HEK293 (cell line): ENCODE results near the gene DDAH1.

ENCODE experiments used
- CTCF ChIA-PET: fragments of 350-600 bp; formaldehyde crosslinking; extraction: SDS; loops from one replicate; lab custom pipeline; 2021; ENCODE audit warnings: antibody characterized with exemption; lab: Yijun Ruan, JAX
- POLR2A ChIA-PET: fragments of 300-600 bp; formaldehyde crosslinking; extraction: SDS; loops from one replicate; lab custom pipeline; 2020; ENCODE audit warnings: antibody characterized with exemption, inconsistent platforms; lab: Yijun Ruan, JAX
- H3K27ac ChIP-seq: fragments of 200-500 bp; sonication (Bioruptor generic); 2 replicates; pipeline ENCODE4 v1.5.1; 2014; ENCODE audit warnings: low read depth, low read length, control low read depth, inconsistent platforms; ENCODE audit errors: extremely low read depth
- H3K36me3 ChIP-seq, 2 experiments: fragments of 200-500 bp in 1 of 2; sonication (Bioruptor generic) in 1 of 2; 1 replicate in 1 of 2; 2 replicates in 1 of 2; pipeline ENCODE4 v1.5.1; 2014 to 2017; ENCODE audit warnings: inconsistent platforms in 2 of 2, low read length in 2 of 2; ENCODE audit not compliant: control insufficient read depth in 2 of 2, insufficient read depth in 1 of 2
- H3K4me1 ChIP-seq: fragments of 200-500 bp; sonication (Bioruptor generic); 2 replicates; pipeline ENCODE4 v1.5.1; 2014; ENCODE audit warnings: mild to moderate bottlenecking, low read length, inconsistent platforms; ENCODE audit not compliant: control insufficient read depth, insufficient read depth
- H3K4me3 ChIP-seq: 2 replicates; pipeline ENCODE4 v1.5.1; 2011; ENCODE audit warnings: low read depth, mild to moderate bottlenecking, control low read depth, low read length, moderate library complexity
- H3K9me3 ChIP-seq: fragments of 200-500 bp; sonication (Bioruptor generic); 2 replicates; pipeline ENCODE4 v1.5.1; 2014; ENCODE audit warnings: low read depth, low read length, inconsistent platforms; ENCODE audit not compliant: control insufficient read depth, insufficient read depth
- GLIS1 ChIP-seq: fragments of 450-650 bp; formaldehyde crosslinking; IDR thresholded peaks from 2 replicates; pipeline ENCODE4 v1.5.1; 2016; ENCODE audit warnings: missing biosample characterization, missing genetic modification characterization
- GLIS2 ChIP-seq: fragments of 450-650 bp; formaldehyde crosslinking; IDR thresholded peaks from 2 replicates; pipeline ENCODE4 v1.5.1; 2016; ENCODE audit warnings: missing biosample characterization, missing genetic modification characterization
- HOXD13 ChIP-seq: sonication (generic); formaldehyde crosslinking; IDR thresholded peaks from 2 replicates; pipeline ENCODE4 v1.8.0; 2022; ENCODE audit warnings: missing genetic modification reagents, borderline replicate concordance
- KLF7 ChIP-seq: fragments of 450-650 bp; formaldehyde crosslinking; IDR thresholded peaks from 2 replicates; pipeline ENCODE4 v1.5.1; 2016; ENCODE audit warnings: missing biosample characterization, missing genetic modification characterization, borderline replicate concordance
- MYNN ChIP-seq: fragments of 450-650 bp; formaldehyde crosslinking; IDR thresholded peaks from 2 replicates; pipeline ENCODE4 v1.5.1; 2016; ENCODE audit warnings: missing biosample characterization, missing genetic modification characterization, borderline replicate concordance
- MZF1 ChIP-seq: fragments of 450-650 bp; formaldehyde crosslinking; IDR thresholded peaks from 2 replicates; pipeline ENCODE4 v1.5.1; 2017; ENCODE audit warnings: missing biosample characterization, missing genetic modification characterization, borderline replicate concordance
- YY2 ChIP-seq: fragments of 450-650 bp; formaldehyde crosslinking; IDR thresholded peaks from 2 replicates; pipeline ENCODE4 v1.5.1; 2016; ENCODE audit warnings: missing biosample characterization, missing genetic modification characterization
- ZNF10 ChIP-seq: fragments of 450-650 bp; formaldehyde crosslinking; IDR thresholded peaks from 2 replicates; pipeline ENCODE4 v1.5.1; 2017; ENCODE audit warnings: missing biosample characterization, missing genetic modification characterization
- ZNF184 ChIP-seq: fragments of 450-650 bp; IDR thresholded peaks from 2 replicates; pipeline ENCODE4 v1.5.1; 2018; ENCODE audit warnings: missing biosample characterization, mild to moderate bottlenecking, missing genetic modification characterization
- ZNF211 ChIP-seq: fragments of 450-650 bp; formaldehyde crosslinking; IDR thresholded peaks from 2 replicates; pipeline ENCODE4 v1.5.1; 2016; ENCODE audit warnings: low read depth, missing biosample characterization, missing genetic modification characterization
- ZNF341 ChIP-seq: fragments of 450-650 bp; formaldehyde crosslinking; IDR thresholded peaks from 2 replicates; pipeline ENCODE4; 2016; ENCODE audit warnings: low read depth, missing biosample characterization, missing genetic modification characterization
- ZNF350 ChIP-seq: fragments of 450-650 bp; formaldehyde crosslinking; IDR thresholded peaks from 2 replicates; pipeline ENCODE4 v1.5.0; 2017; ENCODE audit warnings: missing biosample characterization, mild to moderate bottlenecking, missing genetic modification characterization
- ZNF433 ChIP-seq: fragments of 450-650 bp; formaldehyde crosslinking; IDR thresholded peaks from 2 replicates; pipeline ENCODE4 v1.5.1; 2016; ENCODE audit warnings: missing biosample characterization, missing genetic modification characterization, low read depth
- ZNF549 ChIP-seq: fragments of 450-650 bp; IDR thresholded peaks from 2 replicates; pipeline ENCODE4 v1.5.1; 2018; ENCODE audit warnings: missing biosample characterization, missing genetic modification characterization, mild to moderate bottlenecking, inconsistent platforms, moderate library complexity
- ZNF561 ChIP-seq: fragments of 450-650 bp; IDR thresholded peaks from 2 replicates; pipeline ENCODE4 v1.5.1; 2018; ENCODE audit warnings: missing biosample characterization, missing genetic modification characterization, borderline replicate concordance
- ZNF585B ChIP-seq: fragments of 450-650 bp; formaldehyde crosslinking; IDR thresholded peaks from 2 replicates; pipeline ENCODE4 v1.5.1; 2016; ENCODE audit warnings: missing biosample characterization, missing genetic modification characterization
- ZNF654 ChIP-seq: fragments of 450-650 bp; formaldehyde crosslinking; IDR thresholded peaks from 2 replicates; pipeline ENCODE4 v1.5.1; 2016; ENCODE audit warnings: low read depth, missing biosample characterization, missing genetic modification characterization
- ZNF677 ChIP-seq: fragments of 450-650 bp; IDR thresholded peaks from 2 replicates; pipeline ENCODE4 v1.5.0; 2018; ENCODE audit warnings: missing biosample characterization, mild to moderate bottlenecking, missing genetic modification characterization, moderate library complexity
- ZNF707 ChIP-seq: fragments of 450-650 bp; formaldehyde crosslinking; IDR thresholded peaks from 2 replicates; pipeline ENCODE4 v1.5.1; 2016; ENCODE audit warnings: missing biosample characterization, missing genetic modification characterization
- ZNF830 ChIP-seq: fragments of 450-650 bp; IDR thresholded peaks from 2 replicates; pipeline ENCODE4 v1.5.0; 2018; ENCODE audit warnings: missing biosample characterization, missing genetic modification characterization, low read depth, mild to moderate bottlenecking, moderate library complexity
- TF ChIP-seq, protein P1 (sequence below): fragments of 450-650 bp; formaldehyde crosslinking; IDR thresholded peaks from 2 replicates; pipeline ENCODE4 v1.5.1; 2016; ENCODE audit warnings: missing biosample characterization, missing genetic modification characterization
- TF ChIP-seq, protein P2 (sequence below): fragments of 450-650 bp; formaldehyde crosslinking; IDR thresholded peaks from 2 replicates; pipeline ENCODE4 v1.5.1; 2016; ENCODE audit warnings: missing biosample characterization, missing genetic modification characterization
- TF ChIP-seq, protein P3 (sequence below): fragments of 450-650 bp; formaldehyde crosslinking; IDR thresholded peaks from 2 replicates; pipeline ENCODE4 v1.5.1; 2016; ENCODE audit warnings: missing biosample characterization, missing genetic modification characterization, borderline replicate concordance
- TF ChIP-seq, protein P4 (sequence below): fragments of 450-650 bp; formaldehyde crosslinking; IDR thresholded peaks from 2 replicates; pipeline ENCODE4 v1.5.1; 2017; ENCODE audit warnings: missing biosample characterization, missing genetic modification characterization
- TF ChIP-seq, protein P5 (sequence below): fragments of 450-650 bp; formaldehyde crosslinking; IDR thresholded peaks from 2 replicates; pipeline ENCODE4 v1.5.1; 2016; ENCODE audit warnings: missing biosample characterization, missing genetic modification characterization

Gene DDAH1

DNA sequence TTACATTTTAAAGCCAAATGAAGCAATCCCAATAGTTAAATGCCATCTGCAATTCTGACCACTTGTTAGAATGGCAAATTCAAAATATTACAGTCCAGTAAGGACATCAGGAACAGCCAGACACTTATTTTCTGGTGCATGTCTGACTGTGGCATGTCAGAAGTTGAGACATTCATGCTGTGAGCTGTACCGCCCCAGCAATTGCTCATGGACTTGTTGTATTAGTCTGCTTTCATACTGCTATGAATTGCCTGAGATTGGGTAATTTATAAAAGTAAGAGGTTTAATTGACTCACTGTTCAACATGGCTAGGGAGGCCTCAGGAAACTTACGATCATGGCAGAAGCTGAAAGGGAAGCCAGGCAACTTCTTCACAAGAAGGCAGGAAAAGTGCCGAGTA lies 19.1 kb downstream of the DDAH1 start (continued):
- no peak for TF ChIP-seq ZNF830 (tag by site-specific recombination)
- TF ChIP-seq MZF1: no peak
- TF ChIP-seq ZNF677 (tag by site-specific recombination): no peak
- TF ChIP-seq MYNN: no peak
- no peak for TF ChIP-seq GLIS1 (tag by site-specific recombination)
- TF ChIP-seq ZNF184 (tag by site-specific recombination): no peak

DNA sequence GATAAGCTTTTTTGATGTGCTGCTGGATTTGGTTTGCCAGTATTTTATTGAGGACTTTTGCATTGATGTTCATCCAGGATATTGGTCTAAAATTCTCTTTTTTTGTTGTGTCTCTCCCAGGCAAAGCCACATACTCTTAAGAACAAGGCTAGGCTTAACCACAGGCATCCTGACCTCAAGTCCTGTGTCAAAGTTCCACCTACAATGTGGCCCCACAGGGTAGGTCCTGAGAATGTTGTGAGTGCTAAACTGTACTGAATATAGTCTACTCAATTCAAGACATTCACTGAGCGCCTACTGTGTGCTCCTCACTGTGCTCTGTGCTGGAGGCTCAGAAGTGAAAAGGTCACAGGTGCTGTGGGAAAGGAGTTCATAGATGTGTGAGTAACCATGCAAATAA lies 20.6 kb downstream of the DDAH1 start:
- TF ChIP-seq ZNF707 (tag by site-specific recombination) (no peak), ZNF341 (tag by site-specific recombination) (no peak), ZNF350 (tag by site-specific recombination) (no peak), ZNF433 (tag by site-specific recombination) (no peak), GLIS2 (tag by site-specific recombination) (no peak), HOXD13 (CRISPR knock-in tag) (no peak), KLF7 (tag by site-specific recombination) (no peak), ZNF585B (tag by site-specific recombination) (no peak), ZNF561 (tag by site-specific recombination) (no peak), ZNF211 (tag by site-specific recombination) (no peak), YY2 (tag by site-specific recombination) (no peak), ZNF10 (tag by site-specific recombination) (no peak), ZNF549 (tag by site-specific recombination) (no peak), ZNF654 (no peak)
- TF ChIP-seq, protein P1, sequence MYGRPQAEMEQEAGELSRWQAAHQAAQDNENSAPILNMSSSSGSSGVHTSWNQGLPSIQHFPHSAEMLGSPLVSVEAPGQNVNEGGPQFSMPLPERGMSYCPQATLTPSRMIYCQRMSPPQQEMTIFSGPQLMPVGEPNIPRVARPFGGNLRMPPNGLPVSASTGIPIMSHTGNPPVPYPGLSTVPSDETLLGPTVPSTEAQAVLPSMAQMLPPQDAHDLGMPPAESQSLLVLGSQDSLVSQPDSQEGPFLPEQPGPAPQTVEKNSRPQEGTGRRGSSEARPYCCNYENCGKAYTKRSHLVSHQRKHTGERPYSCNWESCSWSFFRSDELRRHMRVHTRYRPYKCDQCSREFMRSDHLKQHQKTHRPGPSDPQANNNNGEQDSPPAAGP (tag by site-specific recombination): no peak
- TF ChIP-seq, protein P2, sequence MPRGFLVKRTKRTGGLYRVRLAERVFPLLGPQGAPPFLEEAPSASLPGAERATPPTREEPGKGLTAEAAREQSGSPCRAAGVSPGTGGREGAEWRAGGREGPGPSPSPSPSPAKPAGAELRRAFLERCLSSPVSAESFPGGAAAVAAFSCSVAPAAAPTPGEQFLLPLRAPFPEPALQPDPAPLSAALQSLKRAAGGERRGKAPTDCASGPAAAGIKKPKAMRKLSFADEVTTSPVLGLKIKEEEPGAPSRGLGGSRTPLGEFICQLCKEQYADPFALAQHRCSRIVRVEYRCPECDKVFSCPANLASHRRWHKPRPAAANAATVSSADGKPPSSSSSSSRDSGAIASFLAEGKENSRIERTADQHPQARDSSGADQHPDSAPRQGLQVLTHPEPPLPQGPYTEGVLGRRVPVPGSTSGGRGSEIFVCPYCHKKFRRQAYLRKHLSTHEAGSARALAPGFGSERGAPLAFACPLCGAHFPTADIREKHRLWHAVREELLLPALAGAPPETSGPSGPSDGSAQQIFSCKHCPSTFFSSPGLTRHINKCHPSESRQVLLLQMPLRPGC: no peak
- TF ChIP-seq, protein P3, sequence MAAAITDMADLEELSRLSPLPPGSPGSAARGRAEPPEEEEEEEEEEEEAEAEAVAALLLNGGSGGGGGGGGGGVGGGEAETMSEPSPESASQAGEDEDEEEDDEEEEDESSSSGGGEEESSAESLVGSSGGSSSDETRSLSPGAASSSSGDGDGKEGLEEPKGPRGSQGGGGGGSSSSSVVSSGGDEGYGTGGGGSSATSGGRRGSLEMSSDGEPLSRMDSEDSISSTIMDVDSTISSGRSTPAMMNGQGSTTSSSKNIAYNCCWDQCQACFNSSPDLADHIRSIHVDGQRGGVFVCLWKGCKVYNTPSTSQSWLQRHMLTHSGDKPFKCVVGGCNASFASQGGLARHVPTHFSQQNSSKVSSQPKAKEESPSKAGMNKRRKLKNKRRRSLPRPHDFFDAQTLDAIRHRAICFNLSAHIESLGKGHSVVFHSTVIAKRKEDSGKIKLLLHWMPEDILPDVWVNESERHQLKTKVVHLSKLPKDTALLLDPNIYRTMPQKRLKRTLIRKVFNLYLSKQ: no peak
- TF ChIP-seq, protein P4, sequence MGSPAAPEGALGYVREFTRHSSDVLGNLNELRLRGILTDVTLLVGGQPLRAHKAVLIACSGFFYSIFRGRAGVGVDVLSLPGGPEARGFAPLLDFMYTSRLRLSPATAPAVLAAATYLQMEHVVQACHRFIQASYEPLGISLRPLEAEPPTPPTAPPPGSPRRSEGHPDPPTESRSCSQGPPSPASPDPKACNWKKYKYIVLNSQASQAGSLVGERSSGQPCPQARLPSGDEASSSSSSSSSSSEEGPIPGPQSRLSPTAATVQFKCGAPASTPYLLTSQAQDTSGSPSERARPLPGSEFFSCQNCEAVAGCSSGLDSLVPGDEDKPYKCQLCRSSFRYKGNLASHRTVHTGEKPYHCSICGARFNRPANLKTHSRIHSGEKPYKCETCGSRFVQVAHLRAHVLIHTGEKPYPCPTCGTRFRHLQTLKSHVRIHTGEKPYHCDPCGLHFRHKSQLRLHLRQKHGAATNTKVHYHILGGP (tag by site-specific recombination): no peak
- TF ChIP-seq, protein P5, sequence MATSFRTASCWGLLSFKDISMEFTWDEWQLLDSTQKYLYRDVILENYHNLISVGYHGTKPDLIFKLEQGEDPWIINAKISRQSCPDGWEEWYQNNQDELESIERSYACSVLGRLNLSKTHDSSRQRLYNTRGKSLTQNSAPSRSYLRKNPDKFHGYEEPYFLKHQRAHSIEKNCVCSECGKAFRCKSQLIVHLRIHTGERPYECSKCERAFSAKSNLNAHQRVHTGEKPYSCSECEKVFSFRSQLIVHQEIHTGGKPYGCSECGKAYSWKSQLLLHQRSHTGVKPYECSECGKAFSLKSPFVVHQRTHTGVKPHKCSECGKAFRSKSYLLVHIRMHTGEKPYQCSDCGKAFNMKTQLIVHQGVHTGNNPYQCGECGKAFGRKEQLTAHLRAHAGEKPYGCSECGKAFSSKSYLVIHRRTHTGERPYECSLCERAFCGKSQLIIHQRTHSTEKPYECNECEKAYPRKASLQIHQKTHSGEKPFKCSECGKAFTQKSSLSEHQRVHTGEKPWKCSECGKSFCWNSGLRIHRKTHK: no peak
- ChIA-PET CTCF (interaction anchor here (1.7 kb wide), 1 partner anchor 137 kb away, joined by 3 read pairs; no protein-coding TSS in a partner anchor), POLR2A (no interaction called here)

More for the DNA sequence above, 20.6 kb downstream of the DDAH1 start:
- no peaks in the 10 kb centered on the region for H3K4me1 ChIP-seq
- no peak overlapping the region for H3K4me3 ChIP-seq
- H3K27ac ChIP-seq: no peak overlapping the region
- H3K36me3 ChIP-seq: no peaks in the 10 kb centered on the region
- H3K9me3 ChIP-seq: no peaks in the 10 kb centered on the region
